NCI-H524 (cell line): ENCODE results near the gene CCDC68.
"Not testable (repeated sequence)": the region's sequence is repeated elsewhere in the genome, so short reads cannot be mapped to it uniquely, and the experiment has no call there.

Experiments
- DNase-seq, 2 experiments: peaks; one replicate each; lab custom pipeline; 2025; lab: John Stamatoyannopoulos, UW

The CCDC68 gene, protein sequence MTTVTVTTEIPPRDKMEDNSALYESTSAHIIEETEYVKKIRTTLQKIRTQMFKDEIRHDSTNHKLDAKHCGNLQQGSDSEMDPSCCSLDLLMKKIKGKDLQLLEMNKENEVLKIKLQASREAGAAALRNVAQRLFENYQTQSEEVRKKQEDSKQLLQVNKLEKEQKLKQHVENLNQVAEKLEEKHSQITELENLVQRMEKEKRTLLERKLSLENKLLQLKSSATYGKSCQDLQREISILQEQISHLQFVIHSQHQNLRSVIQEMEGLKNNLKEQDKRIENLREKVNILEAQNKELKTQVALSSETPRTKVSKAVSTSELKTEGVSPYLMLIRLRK

DNA sequence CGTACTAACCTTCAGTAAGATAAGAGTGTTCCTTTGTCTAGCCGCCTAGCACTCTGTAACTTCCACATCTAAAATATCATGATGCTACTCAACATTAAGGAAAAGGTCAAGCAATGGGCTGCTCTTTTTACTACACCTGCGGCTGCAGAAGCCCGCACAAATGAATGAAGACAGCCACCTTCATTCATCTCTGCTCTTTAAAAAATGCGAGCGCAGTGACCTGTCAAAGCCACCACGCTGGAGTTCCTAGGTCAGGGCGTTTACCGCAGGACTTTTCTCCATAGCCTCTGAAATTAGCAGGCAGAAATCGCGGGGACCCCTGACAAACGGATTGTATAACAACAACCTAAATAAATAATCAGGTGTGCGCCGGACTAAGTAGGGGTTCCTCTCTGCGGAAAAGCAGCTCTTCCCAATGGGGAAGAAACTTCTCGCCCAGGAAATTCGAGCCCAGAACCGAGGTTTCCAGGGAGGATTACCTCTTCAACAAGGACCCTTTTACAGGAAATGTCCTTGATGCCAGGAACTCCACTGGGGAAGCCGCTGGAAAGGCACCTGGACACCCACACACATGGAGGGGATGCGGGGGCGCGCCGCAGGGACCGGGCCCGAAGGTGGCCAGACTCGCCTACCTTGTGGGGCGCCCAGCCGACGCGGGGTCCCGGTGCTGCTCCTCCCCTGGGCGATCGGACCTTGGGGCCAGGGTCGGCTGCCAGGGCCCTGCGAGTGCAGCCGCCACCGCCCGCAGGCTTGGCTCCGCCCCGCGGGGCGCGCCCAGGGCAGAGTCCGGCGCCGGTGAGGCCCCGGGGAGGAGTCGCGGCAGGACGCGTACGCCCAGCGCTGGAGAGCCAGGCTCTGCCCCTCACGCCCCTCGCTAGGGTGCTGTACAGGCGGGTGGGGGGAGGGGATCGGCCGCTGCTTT is at the start of gene CCDC68:
Gene CCDC68 (minus strand): TSS at position 758 of the 922 bp plus-strand sequence. CDS start 16,670 bp downstream, outside the sequence.
- no peak for DNase-seq

GRCh38 chr18:55007602-55008001 is 48.3 kb upstream of the CCDC68 start:
- no peak for DNase-seq

DNA sequence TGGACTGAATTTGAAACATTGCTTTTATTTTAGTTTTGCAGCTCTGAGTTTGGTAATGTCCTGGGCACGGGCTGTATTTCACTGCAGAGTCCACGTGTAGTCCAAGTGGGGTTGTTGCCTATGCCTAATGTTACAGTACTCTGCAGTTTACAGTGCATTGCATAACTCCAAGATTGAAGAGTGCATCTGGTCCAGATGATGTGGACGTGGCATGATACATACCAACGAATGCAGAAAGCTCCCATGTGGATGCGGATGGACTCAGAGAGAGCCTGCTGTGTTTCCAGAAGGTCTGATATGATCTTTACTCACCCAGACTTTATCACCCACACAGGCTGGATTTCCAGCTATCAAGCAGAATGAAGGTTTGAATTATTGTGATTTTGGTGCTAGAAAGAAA is 44.4 kb upstream of the CCDC68 start:
- no peak for DNase-seq

GRCh38 chr18:55002261-55002660 is 43.0 kb upstream of the CCDC68 start:
- DNase-seq, result no peak

- DNase-seq, result no peak
Measured at GRCh38 chr18:55001394-55002024, 42.2 kb upstream of the CCDC68 start.

DNA sequence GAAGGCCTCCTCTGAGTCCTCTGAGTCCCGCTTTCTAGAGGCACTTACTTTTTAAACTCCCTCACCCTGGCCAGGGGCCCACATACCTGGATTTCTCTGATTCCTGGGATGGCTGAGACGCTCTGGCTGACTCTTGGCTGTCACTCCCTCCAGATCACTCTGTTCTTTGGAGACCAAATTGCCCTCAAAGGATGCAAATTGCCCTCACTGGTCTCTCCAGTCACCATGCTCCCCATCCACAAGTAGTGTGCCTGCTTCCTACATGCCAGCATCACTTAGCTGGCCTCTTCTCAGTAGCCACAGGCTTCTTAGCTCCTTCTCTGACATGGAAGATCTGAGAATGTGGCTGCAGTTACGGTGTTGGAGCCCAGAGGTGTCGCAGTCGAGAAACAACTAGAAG is 41.3 kb upstream of the CCDC68 start:
- DNase-seq, result no peak

DNA sequence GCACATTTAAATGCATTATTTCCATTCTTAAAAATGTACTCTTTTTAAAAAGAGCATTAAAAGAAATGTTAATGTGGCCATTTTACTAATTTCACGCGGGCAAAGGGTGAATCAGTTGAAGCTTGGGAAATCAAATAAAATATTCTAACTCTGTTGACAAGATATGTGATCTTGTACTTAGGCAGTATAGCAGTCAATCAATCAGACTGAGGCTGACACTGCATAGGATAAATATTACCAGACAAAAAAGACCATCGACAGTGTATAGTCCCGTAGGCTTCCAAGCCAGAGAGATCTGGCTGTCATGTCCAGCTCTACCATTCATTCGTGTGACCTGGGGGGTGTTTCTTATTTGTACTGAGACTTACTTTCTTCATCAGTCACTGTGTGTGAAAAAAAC is 39.8 kb upstream of the CCDC68 start:
- DNase-seq, result no peak

- no peak for DNase-seq
Measured at GRCh38 chr18:54995421-54996143, 36.3 kb upstream of the CCDC68 start.

GRCh38 chr18:54991981-54992380 is 32.7 kb upstream of the CCDC68 start:
- no peak for DNase-seq

- DNase-seq, result no peak
Measured at GRCh38 chr18:54984908-54985307, 25.6 kb upstream of the CCDC68 start.

DNA sequence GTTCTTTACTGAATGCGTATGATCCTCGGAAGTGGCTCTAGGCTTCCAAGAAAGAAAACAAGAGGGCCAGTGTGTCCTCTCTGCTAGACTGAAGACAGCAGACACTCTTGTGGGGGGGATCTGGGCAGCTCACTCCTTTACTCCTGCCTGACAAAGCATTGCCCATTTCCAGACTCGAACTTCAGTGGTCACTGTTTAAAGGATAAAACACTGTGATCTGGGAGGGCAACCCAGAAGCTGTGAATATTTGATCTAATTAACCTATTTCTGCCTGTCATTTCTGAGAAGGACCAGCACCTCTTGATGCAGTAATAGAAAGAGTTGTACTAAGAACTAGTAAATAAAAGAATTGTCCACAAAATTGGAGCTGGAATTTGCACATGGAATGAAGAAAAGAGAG is 24.5 kb upstream of the CCDC68 start:
- no peak for DNase-seq

GRCh38 chr18:54983041-54983686 is 23.9 kb upstream of the CCDC68 start:
- peak in 1 of 2 experiments; percentile 54 for DNase-seq

DNA sequence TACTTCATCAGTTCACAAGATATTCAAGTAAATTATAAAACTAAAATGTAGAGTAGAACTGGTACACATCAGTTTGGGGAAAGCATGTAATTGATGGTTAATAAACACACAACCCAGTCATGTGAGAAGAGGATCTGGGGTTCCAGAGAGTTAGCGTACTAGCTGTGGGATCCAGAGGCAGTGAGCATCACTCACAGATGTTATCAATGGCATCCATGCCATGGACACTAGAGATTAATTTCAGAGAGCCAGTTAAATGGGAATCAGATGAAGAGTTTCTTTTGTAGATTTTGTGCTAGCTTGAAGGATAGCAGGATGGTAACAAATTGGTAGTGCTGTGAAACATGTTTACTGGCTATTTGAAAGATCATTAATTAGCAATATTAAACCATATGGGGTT is 21.8 kb upstream of the CCDC68 start:
- DNase-seq, result no peak

GRCh38 chr18:54975598-54975997 is 16.3 kb upstream of the CCDC68 start:
- no peak for DNase-seq

GRCh38 chr18:54973046-54973445 is 13.8 kb upstream of the CCDC68 start:
- DNase-seq, result no peak

GRCh38 chr18:54968807-54969206 is 9.5 kb upstream of the CCDC68 start:
- DNase-seq, result no peak

- not testable (repeated sequence) for DNase-seq
Measured at GRCh38 chr18:54968237-54968636, 9.0 kb upstream of the CCDC68 start.

GRCh38 chr18:54967786-54968185 is 8.5 kb upstream of the CCDC68 start:
- DNase-seq, result no peak

- no peak for DNase-seq
Measured at GRCh38 chr18:54964741-54965140, 5.5 kb upstream of the CCDC68 start.

DNA sequence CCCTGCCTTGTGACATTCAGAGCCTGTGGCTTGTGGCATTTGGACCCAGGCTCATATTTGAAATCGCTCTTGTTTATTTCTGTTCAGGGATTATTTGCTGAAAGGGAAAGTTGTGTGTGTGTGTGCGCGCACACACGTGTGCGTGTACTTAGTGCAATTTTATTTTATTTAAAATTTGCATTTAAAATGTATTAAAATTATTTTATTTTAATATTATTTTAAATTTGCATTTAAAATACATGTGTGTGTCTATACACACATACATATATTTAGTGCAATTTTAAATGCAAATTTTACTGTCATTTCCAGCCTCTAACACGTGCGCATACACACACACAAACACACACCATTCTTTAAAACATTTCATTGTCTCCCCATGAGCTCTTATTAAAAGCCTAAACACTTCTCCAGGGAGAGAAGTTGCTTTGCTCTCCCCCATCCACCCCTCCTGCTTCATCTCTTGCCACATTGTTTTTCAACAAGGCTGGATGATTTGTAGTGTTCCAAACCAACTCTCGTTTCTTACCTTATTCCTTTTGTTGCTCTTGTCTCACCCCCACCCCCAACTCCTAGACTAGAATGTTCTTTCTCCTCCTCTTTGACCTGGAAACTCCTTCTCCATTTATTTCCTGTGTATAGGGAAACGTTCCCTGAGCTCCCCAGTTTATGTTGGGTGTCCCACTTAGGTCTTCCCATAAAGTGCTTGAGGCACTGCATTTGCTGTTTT is 3.8 kb upstream of the CCDC68 start:
- no peak for DNase-seq

- no peak for DNase-seq
Measured at GRCh38 chr18:54961868-54962267, 2.6 kb upstream of the CCDC68 start.
